ENCODE measurements around the gene PPFIA1.
A peak's percentile ranks its signal among the peaks of the same experiment; 100 is the strongest.

- peak in 1 of 12 donors; percentile 10 for TF ChIP-seq CTCF (IDR thresholded peaks at IDR 0.05)
- peak in 1 of 2 donors; percentile 82 for TF ChIP-seq POLR2A (IDR thresholded peaks at IDR 0.05)
These were observed 127.7 kb downstream of the PPFIA1 start, which contains the start of gene CTTN for GRCh38 chr11:70397983-70398833.
